HUES64 (cell line): Measurements from ENCODE around the gene LSG1.
A peak's percentile ranks its signal among the peaks of the same experiment; 100 is the strongest.

ENCODE experiments used
- H3K27ac ChIP-seq: 2 replicates; pipeline ENCODE4 v1.7.0; 2013; ENCODE audit warnings: low read depth, low read length, inconsistent platforms
- H3K27me3 ChIP-seq: 2 replicates; pipeline ENCODE4 v1.6.1; 2013; ENCODE audit warnings: mild to moderate bottlenecking, low read length; ENCODE audit not compliant: insufficient read depth
- H3K36me3 ChIP-seq: 2 replicates; pipeline ENCODE4 v1.6.1; 2013; ENCODE audit warnings: mild to moderate bottlenecking, low read length; ENCODE audit not compliant: insufficient read depth
- H3K4me1 ChIP-seq: 2 replicates; pipeline ENCODE4 v1.6.1; 2013; ENCODE audit warnings: mild to moderate bottlenecking, low read length, moderate library complexity; ENCODE audit not compliant: insufficient read depth
- H3K4me3 ChIP-seq: 2 replicates; pipeline ENCODE4 v1.5.1; 2013; ENCODE audit warnings: mild to moderate bottlenecking, low read length, moderate library complexity
- H3K9ac ChIP-seq: 2 replicates; pipeline ENCODE4 v1.6.1; 2013; ENCODE audit warnings: mild to moderate bottlenecking, low read depth, low read length
- H3K9me3 ChIP-seq: 2 replicates; pipeline ENCODE4 v1.6.1; 2013; ENCODE audit warnings: low read depth, low read length; ENCODE audit not compliant: insufficient read depth
- WGBS: fragments of 150-250, 120-280 bp; methylation state at CpG from one replicate; pipeline ENCODE4 v1.1.7; 2013; ENCODE audit warnings: missing lambda C conversion rate; 5-methylcytosine and 5-hydroxymethylcytosine counted together

LSG1 gene

GRCh38 chr3:194686816-194687637, 15.0 kb upstream of the LSG1 start:
- Histone ChIP-seq H3K9ac (0 out of 2 replicates have a peak overlapping the region, but pooled peaks have one; percentile 0), H3K27ac (no peak overlapping the region), H3K4me3 (peak overlapping the region; percentile 73), H3K4me1 (peaks cover 16% of the 10 kb centered on the region), H3K9me3 (no peaks in the 10 kb centered on the region), H3K27me3 (peaks cover 36% of the 10 kb centered on the region), H3K36me3 (no peaks in the 10 kb centered on the region)
- WGBS = 2% methylated on average over 86 of the region's 86 CpGs

DNA sequence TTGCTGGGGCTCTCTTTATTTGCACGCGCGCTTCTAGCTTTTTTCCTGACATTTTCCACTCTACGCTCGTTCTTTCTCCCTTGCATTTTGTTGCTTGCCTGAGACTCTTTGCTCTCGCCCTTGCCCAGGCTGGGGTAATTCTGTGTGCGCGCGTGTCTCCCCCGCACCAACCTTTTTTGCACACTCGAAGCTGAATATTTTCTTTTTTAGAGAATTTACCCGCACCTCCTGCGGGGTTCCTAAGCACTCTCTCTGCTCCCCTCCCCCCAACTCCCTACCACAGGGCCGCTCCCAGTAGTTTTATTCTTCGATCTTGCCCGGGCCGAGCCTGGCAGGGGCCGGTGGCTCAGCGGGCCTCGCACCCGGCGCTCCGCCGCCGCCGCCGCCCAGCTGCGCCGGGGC, 14.4 kb upstream of the LSG1 start:
- peaks cover 16% of the 10 kb centered on the region for H3K4me1 ChIP-seq
- under 1% methylated on average over 29 of the region's 29 CpGs for WGBS
- H3K9ac ChIP-seq = peak overlapping the region; percentile 41; the same call in 1 of the 2 replicates
- H3K36me3 ChIP-seq = no peaks in the 10 kb centered on the region
- peaks cover 36% of the 10 kb centered on the region for H3K27me3 ChIP-seq
- H3K4me3 ChIP-seq = peak overlapping the region; percentile 73
- no peak overlapping the region for H3K27ac ChIP-seq
- H3K9me3 ChIP-seq = no peaks in the 10 kb centered on the region

DNA sequence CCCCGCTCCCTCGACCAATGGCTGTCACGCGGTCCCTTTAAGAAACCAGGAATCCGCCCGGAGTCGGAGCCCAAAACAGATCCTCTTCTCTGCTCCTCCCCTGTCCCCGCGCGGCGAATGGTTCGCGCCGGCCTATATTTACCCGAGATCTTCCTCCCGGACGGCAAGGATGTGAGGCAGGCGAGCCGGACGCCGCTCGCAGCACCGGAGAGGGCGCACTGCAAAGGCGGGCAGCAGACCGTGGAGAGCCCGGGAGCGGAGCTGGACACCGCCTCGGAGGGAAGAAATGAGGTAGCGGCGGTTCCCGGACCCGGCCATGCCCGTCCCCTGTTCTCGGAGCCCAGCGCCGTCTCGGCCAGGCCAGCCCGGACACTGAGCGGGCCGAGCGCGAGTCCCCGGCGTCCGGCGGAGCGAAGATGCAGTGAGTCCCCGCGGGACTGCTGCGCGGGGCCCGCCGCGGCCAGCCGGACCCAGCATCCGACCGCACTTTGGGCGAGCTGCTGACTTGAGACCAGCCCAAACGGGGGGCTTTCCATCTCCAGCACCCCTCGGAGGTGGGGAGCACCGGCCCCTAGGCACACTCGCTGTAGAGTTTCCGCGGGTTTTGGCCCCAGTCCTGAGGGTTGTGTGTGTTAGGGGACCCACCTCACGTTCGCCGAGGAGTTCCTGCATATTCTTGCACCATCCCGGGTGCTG, 13.9 kb upstream of the LSG1 start, which contains the start of gene FAM43A:
Gene FAM43A (plus strand): TSS at position 166 of the 696 bp plus-strand sequence. CDS start 944 bp downstream, outside the sequence.
- H3K27me3 ChIP-seq = peaks cover 36% of the 10 kb centered on the region
- under 1% methylated on average over 70 of the region's 70 CpGs for WGBS
- H3K27ac ChIP-seq = no peak within 1 kb of the TSS
- peak within 1 kb of the TSS; percentile 73 for H3K4me3 ChIP-seq
- peak within 1 kb of the TSS; percentile 41; the same call in 1 of the 2 replicates for H3K9ac ChIP-seq
- no peaks in the 10 kb centered on the region for H3K9me3 ChIP-seq
- no peaks in the 10 kb centered on the region for H3K36me3 ChIP-seq
- H3K4me1 ChIP-seq = peaks cover 16% of the 10 kb centered on the region

- H3K4me3 ChIP-seq = peak overlapping the region; percentile 73
- H3K9me3 ChIP-seq = no peaks in the 10 kb centered on the region
- no peak overlapping the region for H3K9ac ChIP-seq
- no peaks in the 10 kb centered on the region for H3K36me3 ChIP-seq
- no peak overlapping the region for H3K27ac ChIP-seq
- peaks cover 16% of the 10 kb centered on the region for H3K4me1 ChIP-seq
- 71% methylated on average over 13 of the region's 13 CpGs for WGBS
- peaks cover 36% of the 10 kb centered on the region for H3K27me3 ChIP-seq
These were observed 13.2 kb upstream of the LSG1 start for GRCh38 chr3:194685065-194685717.

GRCh38 chr3:194683380-194683779, 11.4 kb upstream of the LSG1 start:
- H3K27me3 ChIP-seq = peaks cover 36% of the 10 kb centered on the region
- H3K4me1 ChIP-seq = peaks cover under 1% of the 10 kb centered on the region; the same call in 1 of the 2 replicates
- WGBS = 85% methylated on average over 1 of the region's 2 CpGs
- H3K36me3 ChIP-seq = no peaks in the 10 kb centered on the region
- no peak overlapping the region for H3K27ac ChIP-seq
- no peak overlapping the region for H3K4me3 ChIP-seq
- no peak overlapping the region for H3K9ac ChIP-seq
- no peaks in the 10 kb centered on the region for H3K9me3 ChIP-seq

GRCh38 chr3:194682694-194683310, 10.8 kb upstream of the LSG1 start:
- H3K4me3 ChIP-seq = no peak overlapping the region
- H3K9me3 ChIP-seq = no peaks in the 10 kb centered on the region
- H3K27ac ChIP-seq = no peak overlapping the region
- no peaks in the 10 kb centered on the region for H3K36me3 ChIP-seq
- peaks cover 36% of the 10 kb centered on the region for H3K27me3 ChIP-seq
- H3K9ac ChIP-seq = no peak overlapping the region
- H3K4me1 ChIP-seq = no peaks in the 10 kb centered on the region
- 63% methylated on average over 14 of the region's 14 CpGs for WGBS

- no peak overlapping the region for H3K27ac ChIP-seq
- peaks cover 33% of the 10 kb centered on the region for H3K27me3 ChIP-seq
- H3K4me1 ChIP-seq = no peaks in the 10 kb centered on the region
- no peaks in the 10 kb centered on the region for H3K9me3 ChIP-seq
- WGBS = 39% methylated on average over 4 of the region's 4 CpGs
- no peaks in the 10 kb centered on the region for H3K36me3 ChIP-seq
- no peak overlapping the region for H3K9ac ChIP-seq
- H3K4me3 ChIP-seq = no peak overlapping the region
These were observed 10.2 kb upstream of the LSG1 start for GRCh38 chr3:194682189-194682693.

DNA sequence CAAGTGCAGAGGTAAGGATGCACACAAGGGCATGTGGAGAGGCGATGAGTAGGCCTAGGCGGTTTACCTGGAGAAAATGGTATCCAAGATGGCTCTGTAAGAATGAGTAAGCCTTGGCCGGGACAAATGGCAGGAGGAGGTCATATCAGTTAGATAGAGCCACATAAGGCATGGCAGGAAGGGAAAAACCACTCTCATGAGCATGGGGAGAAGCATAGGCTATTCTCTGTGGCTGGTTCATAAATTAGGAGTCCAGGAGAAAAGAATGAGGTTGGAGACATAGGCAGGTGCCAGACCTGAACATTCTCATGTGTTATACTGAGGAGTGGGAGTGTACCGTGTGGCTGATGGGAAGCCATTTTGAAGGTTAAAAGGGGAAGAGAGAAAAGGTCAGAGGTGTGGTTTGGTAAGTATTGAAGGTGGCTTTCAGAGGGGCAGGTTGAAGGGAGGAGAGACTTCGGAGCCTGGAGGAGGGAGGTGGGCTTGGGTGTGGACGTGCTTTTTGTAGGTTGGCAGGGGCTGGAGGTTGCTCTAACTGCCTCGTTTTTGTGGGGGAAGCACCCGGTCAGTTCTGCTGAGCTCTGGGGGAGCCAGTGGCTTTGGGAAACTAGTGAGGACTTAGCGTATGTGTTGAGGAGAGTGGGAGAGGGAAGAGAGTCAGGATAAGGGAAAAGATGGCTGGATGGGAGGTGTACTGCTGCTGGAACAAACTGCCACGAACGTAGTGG, 9.1 kb upstream of the LSG1 start:
- Histone ChIP-seq H3K36me3 (no peaks in the 10 kb centered on the region), H3K27ac (no peak overlapping the region), H3K9ac (no peak overlapping the region), H3K27me3 (peaks cover 23% of the 10 kb centered on the region), H3K4me1 (no peaks in the 10 kb centered on the region), H3K9me3 (no peaks in the 10 kb centered on the region), H3K4me3 (no peak overlapping the region)
- WGBS = 85% methylated on average over 11 of the region's 11 CpGs

DNA sequence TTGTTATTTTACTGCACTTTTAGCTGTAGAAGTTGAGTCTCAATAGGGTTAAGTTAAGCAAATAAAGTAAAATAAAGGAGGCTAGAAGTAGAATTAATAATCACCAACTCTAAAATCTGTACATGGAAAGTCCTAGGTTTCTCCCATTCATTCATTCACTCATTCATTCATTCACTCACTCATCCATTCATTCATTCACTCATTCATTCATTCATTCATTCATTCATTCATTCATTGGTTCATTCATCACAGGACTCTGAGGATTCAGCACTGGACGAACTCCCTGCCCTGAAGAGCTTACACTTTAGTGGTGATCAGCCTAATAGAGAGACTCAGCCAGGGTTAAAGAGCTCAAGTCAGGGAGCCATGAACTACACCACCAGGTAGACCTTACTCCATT, 4.5 kb upstream of the LSG1 start:
- H3K9ac ChIP-seq = no peak overlapping the region

DNA sequence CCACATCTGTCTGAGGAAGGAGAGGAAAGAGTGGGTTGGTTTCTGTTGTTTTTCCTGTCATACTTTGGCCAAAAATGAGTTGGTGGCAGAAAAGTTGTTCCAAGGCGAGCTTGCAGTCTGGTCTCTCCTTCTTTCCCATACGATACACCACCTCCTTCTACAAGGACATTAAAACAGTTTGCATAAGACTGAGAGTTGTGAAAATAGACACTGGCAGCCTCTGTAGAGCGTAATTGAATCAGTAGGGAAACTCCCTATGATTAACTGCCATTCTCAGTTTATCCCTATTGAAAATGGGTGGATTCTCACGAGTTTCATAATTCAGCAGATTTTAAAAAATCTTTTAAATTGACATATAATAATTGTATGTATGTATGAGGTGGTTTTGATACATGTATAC, 3.7 kb upstream of the LSG1 start:
- no peaks in the 10 kb centered on the region for H3K9me3 ChIP-seq
- peaks cover 6% of the 10 kb centered on the region; the same call in 1 of the 2 replicates for H3K4me1 ChIP-seq
- WGBS = 90% methylated on average over 3 of the region's 4 CpGs
- no peak overlapping the region for H3K4me3 ChIP-seq
- H3K9ac ChIP-seq = no peak overlapping the region
- no peak overlapping the region for H3K27ac ChIP-seq
- H3K27me3 ChIP-seq = peaks cover 13% of the 10 kb centered on the region
- no peaks in the 10 kb centered on the region for H3K36me3 ChIP-seq

More for the DNA sequence above, 4.5 kb upstream of the LSG1 start:
- Histone ChIP-seq H3K27ac (no peak overlapping the region), H3K4me3 (no peak overlapping the region), H3K36me3 (no peaks in the 10 kb centered on the region), H3K9me3 (no peaks in the 10 kb centered on the region), H3K4me1 (no peaks in the 10 kb centered on the region), H3K27me3 (peaks cover 13% of the 10 kb centered on the region)
- 77% methylated on average over 1 of the region's 1 CpG for WGBS
